Tibial nerve (tissue), 3 donors: ENCODE results near the gene TSPAN32.

Experiments
- POLR2A ChIP-seq, 2 donors: fragments of 450-650 bp; IDR thresholded peaks; one replicate each; pipeline ENCODE4 v1.6.1; 2017; ENCODE audit warnings: antibody characterized with exemption in 2 of 2, mild to moderate bottlenecking in 2 of 2, moderate library complexity in 2 of 2
- TF ChIP-seq, protein P1 (sequence below), 5 experiments: fragments of 200-600 bp in 3 of 5; fragments of 450-650 bp in 2 of 5; sonication (generic) in 3 of 5; IDR thresholded peaks; one replicate each; pipeline ENCODE4 v1.5.1; 2016 to 2019; ENCODE audit warnings: antibody characterized with exemption in 5 of 5, mild to moderate bottlenecking in 3 of 5, moderate library complexity in 2 of 5

DNA sequence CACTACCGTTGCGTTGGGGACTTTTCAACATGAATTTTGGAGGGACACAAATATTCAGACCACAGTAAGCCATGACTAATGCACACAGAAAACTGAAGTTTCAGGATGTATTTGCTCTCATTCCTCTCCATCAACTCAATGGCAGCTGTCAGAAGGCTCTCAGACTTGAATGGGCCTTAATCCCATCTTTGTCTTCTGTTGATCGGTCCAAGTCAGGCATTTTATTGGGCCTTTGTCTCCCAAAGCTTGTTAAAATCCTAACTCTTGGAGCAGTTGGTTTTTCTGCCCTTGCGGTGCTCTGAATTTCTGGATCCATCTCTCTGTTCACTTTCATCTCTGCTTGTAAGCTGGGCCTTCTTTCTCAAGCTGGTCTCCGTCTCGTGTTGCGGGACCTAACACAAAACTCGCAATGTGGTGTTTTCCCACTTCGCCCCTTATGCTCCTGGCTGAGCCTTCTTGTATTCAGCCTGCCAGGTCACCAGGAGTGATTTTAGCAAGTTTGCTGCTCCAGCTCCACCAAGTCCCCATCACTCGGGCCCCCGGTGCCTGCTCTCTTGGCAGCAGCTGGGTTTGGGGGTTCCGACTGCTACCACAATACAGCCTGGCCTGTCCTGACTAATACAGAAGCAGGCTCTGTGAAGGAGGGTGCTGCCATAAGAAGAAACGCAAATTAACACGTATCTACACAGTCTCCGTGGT, 27.0 kb downstream of the TSPAN32 start:
- TF ChIP-seq, protein P1, sequence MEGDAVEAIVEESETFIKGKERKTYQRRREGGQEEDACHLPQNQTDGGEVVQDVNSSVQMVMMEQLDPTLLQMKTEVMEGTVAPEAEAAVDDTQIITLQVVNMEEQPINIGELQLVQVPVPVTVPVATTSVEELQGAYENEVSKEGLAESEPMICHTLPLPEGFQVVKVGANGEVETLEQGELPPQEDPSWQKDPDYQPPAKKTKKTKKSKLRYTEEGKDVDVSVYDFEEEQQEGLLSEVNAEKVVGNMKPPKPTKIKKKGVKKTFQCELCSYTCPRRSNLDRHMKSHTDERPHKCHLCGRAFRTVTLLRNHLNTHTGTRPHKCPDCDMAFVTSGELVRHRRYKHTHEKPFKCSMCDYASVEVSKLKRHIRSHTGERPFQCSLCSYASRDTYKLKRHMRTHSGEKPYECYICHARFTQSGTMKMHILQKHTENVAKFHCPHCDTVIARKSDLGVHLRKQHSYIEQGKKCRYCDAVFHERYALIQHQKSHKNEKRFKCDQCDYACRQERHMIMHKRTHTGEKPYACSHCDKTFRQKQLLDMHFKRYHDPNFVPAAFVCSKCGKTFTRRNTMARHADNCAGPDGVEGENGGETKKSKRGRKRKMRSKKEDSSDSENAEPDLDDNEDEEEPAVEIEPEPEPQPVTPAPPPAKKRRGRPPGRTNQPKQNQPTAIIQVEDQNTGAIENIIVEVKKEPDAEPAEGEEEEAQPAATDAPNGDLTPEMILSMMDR (IDR thresholded peaks at IDR 0.05): no peak
- no peak for TF ChIP-seq POLR2A (IDR thresholded peaks at IDR 0.05)
